ENCODE results near the gene NLRP1. TPM values are rescaled to one million over a fixed set of nuclear protein-coding genes. Genes with fewer than 3 reads are reported as not detected.

The NLRP1 gene
- total and polyA plus RNA-seq, 4 donors = 1.8 to 5.4 (median 3.0) TPM

- TF ChIP-seq REST (IDR thresholded peaks at IDR 0.05) (no peak), GABPA (IDR thresholded peaks at IDR 0.05 in 1 of 2, conservative IDR thresholded peaks at IDR 0.05 in 1 of 2) (no peak), YY1 (IDR thresholded peaks at IDR 0.05) (no peak), HNF4A (conservative IDR thresholded peaks at IDR 0.05) (no peak)
Measured at GRCh38 chr17:5492970-5493369, 91.3 kb downstream of the NLRP1 start (continued).

GRCh38 chr17:5488752-5489151 lies 95.6 kb downstream of the NLRP1 start:
- peaks cover 1 to 6% (median 6%) of the 10 kb centered on the region in 4 donors for H3K9me3 ChIP-seq (ENCODE audit: control insufficient read depth in 4 of 4, low read length in 3 of 4)
- H3K36me3 ChIP-seq (ENCODE audit: control insufficient read depth in 4 of 4, insufficient read depth in 3 of 4, low read depth in 1 of 4, low read length in 3 of 4) = peaks cover 2 to 33% (median 20%) of the 10 kb centered on the region in 4 donors
- TF ChIP-seq ATF3 (IDR thresholded peaks at IDR 0.05) (no peak), RAD21 (IDR thresholded peaks at IDR 0.05) (no peak), JUND (IDR thresholded peaks at IDR 0.05) (no peak), YY1 (IDR thresholded peaks at IDR 0.05) (no peak), EGR1 (IDR thresholded peaks at IDR 0.05; ENCODE audit: low read depth in 2 of 2) (no peak), HNF4G (IDR thresholded peaks at IDR 0.05) (no peak), REST (IDR thresholded peaks at IDR 0.05) (no peak), SP1 (IDR thresholded peaks at IDR 0.05) (no peak), GABPA (IDR thresholded peaks at IDR 0.05 in 1 of 2, conservative IDR thresholded peaks at IDR 0.05 in 1 of 2) (no peak), FOXA1 (IDR thresholded peaks at IDR 0.05) (no peak)
- TF ChIP-seq, protein P1, sequence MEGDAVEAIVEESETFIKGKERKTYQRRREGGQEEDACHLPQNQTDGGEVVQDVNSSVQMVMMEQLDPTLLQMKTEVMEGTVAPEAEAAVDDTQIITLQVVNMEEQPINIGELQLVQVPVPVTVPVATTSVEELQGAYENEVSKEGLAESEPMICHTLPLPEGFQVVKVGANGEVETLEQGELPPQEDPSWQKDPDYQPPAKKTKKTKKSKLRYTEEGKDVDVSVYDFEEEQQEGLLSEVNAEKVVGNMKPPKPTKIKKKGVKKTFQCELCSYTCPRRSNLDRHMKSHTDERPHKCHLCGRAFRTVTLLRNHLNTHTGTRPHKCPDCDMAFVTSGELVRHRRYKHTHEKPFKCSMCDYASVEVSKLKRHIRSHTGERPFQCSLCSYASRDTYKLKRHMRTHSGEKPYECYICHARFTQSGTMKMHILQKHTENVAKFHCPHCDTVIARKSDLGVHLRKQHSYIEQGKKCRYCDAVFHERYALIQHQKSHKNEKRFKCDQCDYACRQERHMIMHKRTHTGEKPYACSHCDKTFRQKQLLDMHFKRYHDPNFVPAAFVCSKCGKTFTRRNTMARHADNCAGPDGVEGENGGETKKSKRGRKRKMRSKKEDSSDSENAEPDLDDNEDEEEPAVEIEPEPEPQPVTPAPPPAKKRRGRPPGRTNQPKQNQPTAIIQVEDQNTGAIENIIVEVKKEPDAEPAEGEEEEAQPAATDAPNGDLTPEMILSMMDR (IDR thresholded peaks at IDR 0.05; ENCODE audit: low read depth, low read length, missing input control) = no peak
- H3K9ac ChIP-seq (ENCODE audit: low read depth in 1 of 2, low read length in 2 of 2) = no peak overlapping the region
- no peak overlapping the region for H3K4me3 ChIP-seq (ENCODE audit: low read depth in 1 of 3, low read length in 3 of 3)
- peaks cover 4 to 25% (median 18%) of the 10 kb centered on the region in 4 donors for H3K4me1 ChIP-seq (ENCODE audit: control insufficient read depth in 4 of 4, insufficient read depth in 4 of 4, low read length in 3 of 4)
- no peak for DNase-seq (ENCODE audit: low spot score)
- no peak overlapping the region for H3K27ac ChIP-seq (ENCODE audit: low read depth in 1 of 2, low read length in 2 of 2)
- WGBS = 89% methylated on average over 8 of the region's 8 CpGs
- H3K27me3 ChIP-seq (ENCODE audit: control insufficient read depth in 4 of 4, insufficient read depth in 4 of 4, low read length in 3 of 4) = no peaks in the 10 kb centered on the region

Data from liver (tissue), 9 donors.